ENCODE results near the gene NF1.
A peak's percentile ranks its signal among the peaks of the same experiment; 100 is the strongest.
"Not testable (repeated sequence)": the region's sequence is repeated elsewhere in the genome, so short reads cannot be mapped to it uniquely, and the experiment has no call there.

Gene NF1

DNA sequence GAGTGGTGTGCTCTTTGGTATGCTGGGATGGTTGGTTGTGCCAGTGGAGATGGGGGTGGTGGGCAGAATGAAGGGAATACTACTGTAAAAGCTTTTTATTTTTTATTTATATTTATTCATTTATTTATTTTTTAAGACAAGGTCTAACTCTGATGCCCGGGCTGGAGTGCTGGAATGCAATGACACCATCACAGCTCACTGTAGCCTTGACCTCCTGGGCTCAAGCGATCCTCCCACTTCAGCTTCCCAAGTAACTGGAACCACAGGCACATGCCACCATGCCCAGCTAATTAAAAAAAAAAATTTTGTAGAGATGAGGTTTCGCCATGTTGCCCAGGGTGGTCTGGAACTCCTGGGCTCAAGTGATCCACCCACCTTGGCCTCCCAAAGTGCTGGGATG lies 4.1 kb upstream of the NF1 start:
- DNase-seq = not testable (repeated sequence)

DNA sequence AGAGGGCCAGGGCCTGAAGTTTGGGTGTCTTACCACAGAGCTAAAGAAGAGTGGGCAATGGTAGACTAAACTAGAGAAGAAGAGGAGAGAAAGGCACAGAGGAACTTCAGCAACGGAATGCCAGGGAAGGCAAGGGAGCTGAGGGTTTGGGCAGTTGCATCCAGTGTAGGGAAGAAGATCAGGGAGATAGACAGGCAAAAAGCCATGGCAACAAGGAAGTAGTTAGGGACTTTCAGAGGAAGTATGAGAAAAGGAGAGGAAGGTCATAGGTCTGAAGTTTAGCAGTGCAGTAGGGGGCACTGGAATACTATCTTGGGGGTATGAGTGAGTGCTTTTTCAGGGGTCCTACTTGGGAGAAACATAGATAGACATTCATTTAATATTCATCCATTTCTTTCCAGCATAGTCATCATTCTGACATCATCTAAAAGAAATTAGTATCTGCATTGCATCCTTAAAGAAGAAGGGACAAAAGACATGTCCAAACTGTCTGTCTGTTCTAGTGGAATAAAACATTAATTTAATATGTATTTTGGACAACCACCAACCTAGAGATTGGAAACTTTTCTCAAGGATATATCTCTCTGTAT lies 2.2 kb upstream of the NF1 start:
- DNase-seq = peak; percentile 47

GRCh38 chr17:31093866-31094599 lies 744 bp upstream of the NF1 start:
- no peak for DNase-seq

DNA sequence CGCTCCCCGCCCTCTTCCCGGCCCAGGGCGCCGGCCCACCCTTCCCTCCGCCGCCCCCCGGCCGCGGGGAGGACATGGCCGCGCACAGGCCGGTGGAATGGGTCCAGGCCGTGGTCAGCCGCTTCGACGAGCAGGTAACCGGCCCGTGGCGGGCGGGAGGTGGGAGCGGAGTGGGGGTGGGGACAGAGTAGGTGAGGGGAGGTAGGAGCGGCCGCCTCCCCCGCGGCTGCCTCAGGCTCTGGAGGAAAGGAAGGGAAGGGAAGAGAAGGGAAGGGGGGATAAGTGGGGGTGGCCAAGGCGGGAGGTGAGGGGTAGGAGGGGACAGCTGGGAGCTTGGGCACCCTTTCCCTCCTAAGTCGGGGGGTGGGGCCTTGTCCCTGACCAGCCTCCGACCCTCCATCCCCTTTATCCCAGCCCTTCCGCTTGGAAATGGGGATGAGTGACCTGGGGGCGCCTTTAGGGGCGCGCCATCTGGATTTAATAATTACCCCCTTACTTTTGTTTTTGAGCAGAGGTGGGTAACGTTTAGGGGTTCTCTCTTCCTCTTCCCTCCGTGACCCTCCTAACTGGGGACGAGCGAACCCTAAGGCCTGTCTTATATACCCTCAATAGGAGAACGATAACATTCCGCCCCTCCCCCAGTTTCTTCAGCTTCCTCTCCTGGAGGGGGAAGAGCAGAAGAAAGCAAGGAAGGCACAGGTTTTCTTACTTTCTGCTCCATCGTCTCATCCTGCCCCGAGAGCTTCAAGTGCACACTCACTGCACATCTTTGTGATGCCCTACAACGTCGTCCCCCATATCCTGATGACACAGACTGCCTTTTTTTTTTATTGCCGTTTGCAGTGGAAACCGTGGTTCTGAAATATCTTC lies 694 bp downstream of the NF1 start:
- peak; percentile 42 for DNase-seq

- DNase-seq = no peak
Observed at GRCh38 chr17:31096106-31096436, 1.3 kb downstream of the NF1 start.

DNA sequence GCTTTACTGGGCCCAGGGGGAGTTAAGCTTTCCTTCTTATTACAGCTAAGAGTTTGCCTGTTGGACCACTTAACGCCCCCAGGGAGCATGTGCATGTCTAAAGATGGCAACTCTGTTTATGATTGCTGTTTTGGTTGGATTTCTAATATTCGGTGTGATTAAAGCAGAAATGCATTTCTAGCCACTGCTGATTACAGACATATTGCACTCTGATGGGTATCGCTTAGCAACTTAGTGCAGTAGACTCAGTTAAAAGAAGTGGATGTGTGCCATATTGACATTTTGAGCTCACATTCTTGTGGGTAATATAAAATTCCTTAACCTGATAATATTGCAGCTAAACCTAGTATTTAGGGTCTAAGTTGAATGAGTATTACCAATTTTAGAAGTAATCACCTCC lies 4.2 kb downstream of the NF1 start:
- peak; percentile 70 for DNase-seq

GRCh38 chr17:31100840-31101459 lies 6.2 kb downstream of the NF1 start:
- DNase-seq = no peak

- DNase-seq = no peak
Observed at GRCh38 chr17:31101943-31102342, 7.2 kb downstream of the NF1 start.

DNA sequence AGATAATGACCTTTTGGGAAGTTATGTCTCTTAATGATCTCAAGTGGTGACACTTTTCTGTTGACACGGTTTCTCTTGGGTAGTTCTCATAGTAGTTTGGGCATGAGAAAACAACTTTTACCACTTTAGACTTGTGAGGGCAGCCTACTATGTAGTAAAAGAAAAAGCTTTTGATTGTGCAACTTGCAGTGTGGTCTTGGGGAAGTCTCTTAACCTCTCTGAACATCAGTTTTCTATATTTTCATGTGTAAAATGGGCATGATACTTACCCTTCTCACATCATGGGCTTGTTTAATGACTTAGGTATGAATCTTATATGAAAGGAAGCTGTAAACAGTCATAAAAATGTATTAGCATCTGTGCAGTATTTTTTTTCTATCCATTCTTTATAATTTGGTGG lies 11.2 kb downstream of the NF1 start:
- DNase-seq = no peak

DNA sequence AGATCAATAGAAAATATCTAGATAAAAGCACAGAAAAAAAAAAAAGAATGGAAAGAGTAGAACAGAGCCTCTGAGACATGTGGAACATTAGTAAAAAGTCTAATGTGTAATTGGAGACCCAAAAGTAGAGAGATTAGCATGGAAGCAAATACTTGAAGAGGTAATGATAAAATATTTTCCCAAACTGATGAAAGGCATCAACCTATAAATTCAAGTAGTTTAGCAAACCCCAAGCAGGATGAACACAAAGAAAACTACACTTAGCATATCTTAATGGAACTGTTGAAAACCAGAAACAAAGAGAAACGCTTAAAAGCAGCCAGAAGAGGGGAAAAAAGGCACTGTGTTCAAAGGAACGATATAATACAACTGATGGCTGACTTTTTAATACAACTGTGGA lies 16.4 kb downstream of the NF1 start:
- DNase-seq = no peak

DNA sequence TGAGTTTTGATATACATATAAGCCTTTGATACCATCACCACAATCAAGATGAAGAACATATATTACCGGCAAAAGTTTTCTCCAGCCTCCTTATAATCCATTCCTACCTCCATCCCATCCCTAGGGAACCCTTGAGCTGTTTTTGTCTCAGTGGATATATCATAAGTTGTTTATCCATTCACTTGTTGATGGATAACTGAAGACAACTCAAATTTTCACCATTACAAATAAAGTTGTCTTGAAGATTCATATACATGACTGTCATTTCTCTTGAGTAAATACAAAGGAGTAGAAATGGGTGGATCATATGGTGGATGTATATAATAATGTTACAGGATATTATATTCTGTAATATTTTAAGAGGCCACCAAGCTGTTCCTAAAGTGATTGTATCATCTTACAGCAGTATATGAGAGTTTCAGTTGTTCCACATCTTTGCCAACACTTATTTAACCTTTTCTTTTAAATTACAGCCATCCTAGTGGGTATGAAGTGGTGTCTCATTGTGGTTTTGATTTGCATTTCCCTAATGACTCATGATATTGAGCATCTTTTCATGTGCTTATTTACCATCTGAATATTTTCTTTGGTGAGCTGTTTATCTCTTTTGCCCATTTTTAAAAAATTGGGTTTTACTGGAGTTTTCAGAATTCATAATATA lies 17.4 kb downstream of the NF1 start:
- DNase-seq = no peak

- peak; percentile 51 for DNase-seq
Observed at GRCh38 chr17:31113368-31113767, 18.6 kb downstream of the NF1 start.

GRCh38 chr17:31113939-31114338 lies 19.2 kb downstream of the NF1 start:
- DNase-seq = no peak

- DNase-seq = peak; percentile 16
Observed at GRCh38 chr17:31114956-31115555, 20.3 kb downstream of the NF1 start.

DNA sequence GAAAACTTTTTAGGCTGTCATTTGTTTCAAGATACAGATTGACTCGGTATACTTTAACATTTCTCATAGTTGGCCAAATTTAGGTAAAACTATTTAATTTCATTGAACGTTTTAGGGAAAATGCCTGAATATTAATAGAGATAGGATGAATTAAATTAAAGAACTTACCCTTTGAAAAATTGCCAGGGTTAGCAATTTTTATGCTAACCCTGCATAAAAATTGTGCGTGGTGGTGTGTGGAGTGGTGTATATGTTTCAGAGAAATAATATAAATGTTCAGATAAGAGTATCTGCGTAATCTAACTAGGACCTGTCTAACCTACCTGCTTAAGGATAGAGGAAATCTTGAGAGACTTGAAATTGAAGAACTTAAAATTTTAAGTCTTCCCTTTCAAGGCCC lies 21.4 kb downstream of the NF1 start:
- no peak for DNase-seq

DNA sequence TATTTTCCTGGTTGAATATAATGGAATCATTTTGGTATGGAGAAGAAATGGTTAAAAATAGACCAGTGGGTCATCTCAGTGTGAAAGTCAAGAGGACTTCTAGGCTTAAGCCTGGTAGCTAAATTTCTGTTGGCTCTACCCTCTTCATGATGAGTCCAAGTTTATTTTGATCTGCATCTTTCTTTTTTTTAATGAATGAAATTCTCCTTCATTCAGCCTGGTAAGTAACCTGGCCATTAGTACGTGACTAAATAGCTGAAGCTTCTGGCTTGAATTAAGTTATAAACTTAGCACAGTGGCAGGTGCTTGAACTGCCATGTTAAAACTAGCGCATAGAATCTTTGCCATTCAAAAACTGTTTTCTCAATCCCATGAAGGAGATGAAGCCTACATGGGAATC lies 28.0 kb downstream of the NF1 start:
- DNase-seq = no peak

GRCh38 chr17:31126318-31126717 lies 31.5 kb downstream of the NF1 start:
- no peak for DNase-seq

- no peak for DNase-seq
Observed at GRCh38 chr17:31128241-31128640, 33.5 kb downstream of the NF1 start.

DNA sequence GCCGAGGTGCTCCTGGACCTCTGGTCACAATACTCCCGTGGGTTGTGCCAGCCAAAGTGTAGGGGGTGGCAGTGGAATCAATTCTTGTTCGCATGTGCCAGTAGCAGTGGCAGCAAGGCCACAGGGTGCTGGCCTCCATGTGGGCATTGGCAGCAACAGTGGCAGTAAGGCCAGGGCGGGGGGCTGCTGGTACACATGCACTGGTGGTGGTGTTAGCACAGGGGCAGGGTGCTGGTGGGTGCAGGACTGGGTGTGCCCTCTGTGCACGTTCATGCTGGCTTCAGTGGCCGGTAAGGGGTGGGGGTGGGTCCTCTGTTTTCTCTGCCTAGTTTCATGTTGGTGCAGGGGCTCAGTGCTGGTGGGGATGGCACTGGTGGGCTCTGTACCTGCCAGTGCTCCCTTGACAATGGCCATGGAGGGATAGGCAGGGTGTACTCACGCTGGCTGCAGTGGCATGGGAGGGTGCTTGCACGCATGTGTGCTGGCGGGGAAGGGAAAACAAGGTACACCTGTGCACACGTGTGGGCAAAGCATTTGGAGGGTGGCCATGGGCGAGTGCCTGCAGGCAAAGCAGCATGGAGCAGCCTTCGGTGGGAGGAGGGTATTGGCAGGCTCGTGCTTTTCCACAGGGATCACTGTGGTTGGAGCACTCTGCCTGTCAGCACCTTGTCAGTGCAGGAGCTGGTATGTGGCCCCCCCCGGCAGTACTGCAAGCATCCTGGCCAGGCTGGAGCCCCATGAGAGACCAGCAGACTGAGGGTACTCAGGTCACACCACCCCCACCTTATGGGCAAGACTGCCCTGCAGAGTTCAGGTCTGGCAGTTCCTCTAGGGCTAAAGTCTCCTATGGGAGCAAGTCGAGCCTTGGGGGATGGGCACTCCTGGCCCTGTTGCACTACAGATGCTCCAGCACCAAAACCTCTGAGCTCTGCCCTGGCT lies 35.8 kb downstream of the NF1 start:
- peak; percentile 58 for DNase-seq

- DNase-seq = no peak
Observed at GRCh38 chr17:31131299-31131698, 36.5 kb downstream of the NF1 start.

DNA sequence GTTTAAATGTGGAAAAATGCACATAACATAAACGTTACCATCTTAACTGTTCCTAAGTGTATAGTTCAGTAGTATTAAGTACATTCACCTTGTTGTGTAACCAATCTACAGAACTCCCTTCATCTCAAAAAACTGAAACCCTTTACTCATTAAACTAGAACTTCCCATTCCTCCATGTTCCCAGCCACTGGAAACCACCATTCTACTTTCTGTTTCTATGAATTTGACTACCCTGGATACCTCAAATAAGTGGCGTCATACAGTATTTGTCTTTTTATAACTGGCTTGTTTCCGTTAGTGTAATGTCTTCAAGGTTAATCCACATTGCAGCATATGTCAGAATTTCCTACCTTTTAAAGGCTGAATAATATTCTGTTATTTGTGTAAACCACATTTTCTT lies 38.2 kb downstream of the NF1 start:
- no peak for DNase-seq

Measured in fibroblast of upper back skin (primary cell).